H1 (cell line): ENCODE data around the gene ADAMTS1. TPM values are rescaled to one million over a fixed set of nuclear protein-coding genes. Genes with fewer than 3 reads are reported as not detected.

Experiments used
- BACH1 ChIP-seq: IDR thresholded peaks from 2 replicates; pipeline ENCODE4 v1.6.1; 2012; ENCODE audit warnings: low read length, improper control_type of control experiment
- BCL11A ChIP-seq, 2 experiments: IDR thresholded peaks; one replicate each; pipeline ENCODE4 v1.6.1; 2011; ENCODE audit warnings: low read depth in 2 of 2, low read length in 2 of 2, mild to moderate bottlenecking in 2 of 2
- CHD2 ChIP-seq: IDR thresholded peaks from 2 replicates; pipeline ENCODE4 v1.6.1; 2012; ENCODE audit warnings: low read length, improper control_type of control experiment
- CREB1 ChIP-seq: IDR thresholded peaks from 2 replicates; pipeline ENCODE4 v1.6.1; 2012; ENCODE audit warnings: inconsistent platforms
- GTF2F1 ChIP-seq: IDR thresholded peaks from 2 replicates; pipeline ENCODE4 v1.6.1; 2012; ENCODE audit warnings: low read depth, low read length, improper control_type of control experiment, borderline replicate concordance
- JUND ChIP-seq: IDR thresholded peaks from 2 replicates; pipeline ENCODE4 v1.6.1; 2011; ENCODE audit warnings: mild to moderate bottlenecking, improper control_type of control experiment, low read length
- KDM4A ChIP-seq: IDR thresholded peaks from one replicate; pipeline ENCODE4 v1.7.1; 2012; ENCODE audit warnings: low read depth, mild to moderate bottlenecking, moderate library complexity, low read length, inconsistent platforms; ENCODE audit not compliant: severe bottlenecking
- NRF1 ChIP-seq: IDR thresholded peaks from 2 replicates; pipeline ENCODE4 v1.6.1; 2011; ENCODE audit warnings: mild to moderate bottlenecking, low read depth, low read length, improper control_type of control experiment
- PHF8 ChIP-seq: fragments of 200-600 bp; sonication (generic); conservative IDR thresholded peaks from 2 replicates; pipeline ENCODE4 v1.7.1; 2012; ENCODE audit warnings: low read depth, mild to moderate bottlenecking, inconsistent platforms, low read length, moderate library complexity
- SIRT6 ChIP-seq: IDR thresholded peaks from one replicate; pipeline ENCODE4 v1.7.1; 2012; ENCODE audit warnings: low read length, inconsistent platforms
- polyA plus RNA-seq, 7 experiments: library from polyadenylated mRNA; depleted of rRNA in 3 of 7; stranded (reverse) in 5 of 7; unstranded in 2 of 7; fragments of >200 nt in 5 of 7; fragments of 200-250 nt in 2 of 7; gene quantifications; 1 replicate in 5 of 7; 2 replicates in 1 of 7; 4 replicates in 1 of 7; pipeline versions ENCODE4 v1.2.1 to v1.2.3, GENCODE V29; 2011 to 2013; ENCODE audit warnings: missing spikeins in 2 of 7, mixed read lengths in 2 of 7
- total RNA-seq: library from RNA; stranded (reverse); fragmentation: NEBNext Ultra II Directional; extraction: Animal tissue kit (Norgen Biotek cat#: 25700); gene quantifications from 2 replicates; pipeline ENCODE4 v1.2.1, GENCODE V29; 2021
- TF ChIP-seq, protein P1 (sequence below): fragments of 300-600 bp; sonication (generic); IDR thresholded peaks from 2 replicates; pipeline ENCODE4 v1.7.1; 2012; ENCODE audit warnings: low read length, moderate library complexity, mild to moderate bottlenecking, inconsistent platforms; ENCODE audit not compliant: insufficient replicate concordance
- TF ChIP-seq, protein P2 (sequence below): IDR thresholded peaks from 2 replicates; pipeline ENCODE4 v1.6.1; 2011; ENCODE audit warnings: low read length, improper control_type of control experiment

The ADAMTS1 gene
- total and polyA plus RNA-seq, 2 of the 8 experiments (the other 6 are each of a cell fraction or from before 2014, with no cell fraction given): 10.7 to 22.4 TPM

DNA sequence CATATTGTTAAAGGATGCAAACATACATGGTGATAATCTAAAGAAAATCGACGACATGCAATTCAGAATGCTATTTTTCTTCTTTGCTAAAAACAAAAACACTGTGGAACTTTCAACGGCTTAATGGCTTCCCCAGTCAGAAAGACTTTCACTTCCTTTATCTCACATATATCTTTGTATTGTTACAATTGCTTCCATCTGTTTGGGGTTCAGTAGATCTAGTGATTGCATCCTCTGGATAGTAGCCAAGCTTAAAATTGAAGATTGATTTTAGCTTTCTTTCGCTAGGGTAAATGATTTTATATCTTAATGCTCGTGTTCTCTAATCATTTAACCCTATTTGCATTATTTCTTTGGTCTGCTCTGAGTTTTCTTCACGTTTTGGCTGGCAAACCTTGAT lies 31.8 kb upstream of the ADAMTS1 start (continued):
- TF ChIP-seq, protein P1, sequence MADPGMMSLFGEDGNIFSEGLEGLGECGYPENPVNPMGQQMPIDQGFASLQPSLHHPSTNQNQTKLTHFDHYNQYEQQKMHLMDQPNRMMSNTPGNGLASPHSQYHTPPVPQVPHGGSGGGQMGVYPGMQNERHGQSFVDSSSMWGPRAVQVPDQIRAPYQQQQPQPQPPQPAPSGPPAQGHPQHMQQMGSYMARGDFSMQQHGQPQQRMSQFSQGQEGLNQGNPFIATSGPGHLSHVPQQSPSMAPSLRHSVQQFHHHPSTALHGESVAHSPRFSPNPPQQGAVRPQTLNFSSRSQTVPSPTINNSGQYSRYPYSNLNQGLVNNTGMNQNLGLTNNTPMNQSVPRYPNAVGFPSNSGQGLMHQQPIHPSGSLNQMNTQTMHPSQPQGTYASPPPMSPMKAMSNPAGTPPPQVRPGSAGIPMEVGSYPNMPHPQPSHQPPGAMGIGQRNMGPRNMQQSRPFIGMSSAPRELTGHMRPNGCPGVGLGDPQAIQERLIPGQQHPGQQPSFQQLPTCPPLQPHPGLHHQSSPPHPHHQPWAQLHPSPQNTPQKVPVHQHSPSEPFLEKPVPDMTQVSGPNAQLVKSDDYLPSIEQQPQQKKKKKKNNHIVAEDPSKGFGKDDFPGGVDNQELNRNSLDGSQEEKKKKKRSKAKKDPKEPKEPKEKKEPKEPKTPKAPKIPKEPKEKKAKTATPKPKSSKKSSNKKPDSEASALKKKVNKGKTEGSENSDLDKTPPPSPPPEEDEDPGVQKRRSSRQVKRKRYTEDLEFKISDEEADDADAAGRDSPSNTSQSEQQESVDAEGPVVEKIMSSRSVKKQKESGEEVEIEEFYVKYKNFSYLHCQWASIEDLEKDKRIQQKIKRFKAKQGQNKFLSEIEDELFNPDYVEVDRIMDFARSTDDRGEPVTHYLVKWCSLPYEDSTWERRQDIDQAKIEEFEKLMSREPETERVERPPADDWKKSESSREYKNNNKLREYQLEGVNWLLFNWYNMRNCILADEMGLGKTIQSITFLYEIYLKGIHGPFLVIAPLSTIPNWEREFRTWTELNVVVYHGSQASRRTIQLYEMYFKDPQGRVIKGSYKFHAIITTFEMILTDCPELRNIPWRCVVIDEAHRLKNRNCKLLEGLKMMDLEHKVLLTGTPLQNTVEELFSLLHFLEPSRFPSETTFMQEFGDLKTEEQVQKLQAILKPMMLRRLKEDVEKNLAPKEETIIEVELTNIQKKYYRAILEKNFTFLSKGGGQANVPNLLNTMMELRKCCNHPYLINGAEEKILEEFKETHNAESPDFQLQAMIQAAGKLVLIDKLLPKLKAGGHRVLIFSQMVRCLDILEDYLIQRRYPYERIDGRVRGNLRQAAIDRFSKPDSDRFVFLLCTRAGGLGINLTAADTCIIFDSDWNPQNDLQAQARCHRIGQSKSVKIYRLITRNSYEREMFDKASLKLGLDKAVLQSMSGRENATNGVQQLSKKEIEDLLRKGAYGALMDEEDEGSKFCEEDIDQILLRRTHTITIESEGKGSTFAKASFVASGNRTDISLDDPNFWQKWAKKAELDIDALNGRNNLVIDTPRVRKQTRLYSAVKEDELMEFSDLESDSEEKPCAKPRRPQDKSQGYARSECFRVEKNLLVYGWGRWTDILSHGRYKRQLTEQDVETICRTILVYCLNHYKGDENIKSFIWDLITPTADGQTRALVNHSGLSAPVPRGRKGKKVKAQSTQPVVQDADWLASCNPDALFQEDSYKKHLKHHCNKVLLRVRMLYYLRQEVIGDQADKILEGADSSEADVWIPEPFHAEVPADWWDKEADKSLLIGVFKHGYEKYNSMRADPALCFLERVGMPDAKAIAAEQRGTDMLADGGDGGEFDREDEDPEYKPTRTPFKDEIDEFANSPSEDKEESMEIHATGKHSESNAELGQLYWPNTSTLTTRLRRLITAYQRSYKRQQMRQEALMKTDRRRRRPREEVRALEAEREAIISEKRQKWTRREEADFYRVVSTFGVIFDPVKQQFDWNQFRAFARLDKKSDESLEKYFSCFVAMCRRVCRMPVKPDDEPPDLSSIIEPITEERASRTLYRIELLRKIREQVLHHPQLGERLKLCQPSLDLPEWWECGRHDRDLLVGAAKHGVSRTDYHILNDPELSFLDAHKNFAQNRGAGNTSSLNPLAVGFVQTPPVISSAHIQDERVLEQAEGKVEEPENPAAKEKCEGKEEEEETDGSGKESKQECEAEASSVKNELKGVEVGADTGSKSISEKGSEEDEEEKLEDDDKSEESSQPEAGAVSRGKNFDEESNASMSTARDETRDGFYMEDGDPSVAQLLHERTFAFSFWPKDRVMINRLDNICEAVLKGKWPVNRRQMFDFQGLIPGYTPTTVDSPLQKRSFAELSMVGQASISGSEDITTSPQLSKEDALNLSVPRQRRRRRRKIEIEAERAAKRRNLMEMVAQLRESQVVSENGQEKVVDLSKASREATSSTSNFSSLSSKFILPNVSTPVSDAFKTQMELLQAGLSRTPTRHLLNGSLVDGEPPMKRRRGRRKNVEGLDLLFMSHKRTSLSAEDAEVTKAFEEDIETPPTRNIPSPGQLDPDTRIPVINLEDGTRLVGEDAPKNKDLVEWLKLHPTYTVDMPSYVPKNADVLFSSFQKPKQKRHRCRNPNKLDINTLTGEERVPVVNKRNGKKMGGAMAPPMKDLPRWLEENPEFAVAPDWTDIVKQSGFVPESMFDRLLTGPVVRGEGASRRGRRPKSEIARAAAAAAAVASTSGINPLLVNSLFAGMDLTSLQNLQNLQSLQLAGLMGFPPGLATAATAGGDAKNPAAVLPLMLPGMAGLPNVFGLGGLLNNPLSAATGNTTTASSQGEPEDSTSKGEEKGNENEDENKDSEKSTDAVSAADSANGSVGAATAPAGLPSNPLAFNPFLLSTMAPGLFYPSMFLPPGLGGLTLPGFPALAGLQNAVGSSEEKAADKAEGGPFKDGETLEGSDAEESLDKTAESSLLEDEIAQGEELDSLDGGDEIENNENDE: no peak
- TF ChIP-seq JUND (no peak), PHF8 (no peak), KDM4A (no peak), CREB1 (no peak), BACH1 (no peak), GTF2F1 (no peak), CHD2 (no peak), BCL11A (IDR thresholded peaks at IDR 0.05; ENCODE audit: low read depth in 2 of 2, low read length in 2 of 2) (no peak), NRF1 (no peak), SIRT6 (no peak)
- TF ChIP-seq, protein P2, sequence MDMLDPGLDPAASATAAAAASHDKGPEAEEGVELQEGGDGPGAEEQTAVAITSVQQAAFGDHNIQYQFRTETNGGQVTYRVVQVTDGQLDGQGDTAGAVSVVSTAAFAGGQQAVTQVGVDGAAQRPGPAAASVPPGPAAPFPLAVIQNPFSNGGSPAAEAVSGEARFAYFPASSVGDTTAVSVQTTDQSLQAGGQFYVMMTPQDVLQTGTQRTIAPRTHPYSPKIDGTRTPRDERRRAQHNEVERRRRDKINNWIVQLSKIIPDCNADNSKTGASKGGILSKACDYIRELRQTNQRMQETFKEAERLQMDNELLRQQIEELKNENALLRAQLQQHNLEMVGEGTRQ: no peak
